Lung (tissue), 12 donors: ENCODE data around the gene ELK4. TPM values are rescaled to one million over a fixed set of nuclear protein-coding genes. Genes with fewer than 3 reads are reported as not detected.

Experiments
- ATAC-seq: fragments of 200-7000 bp; cut with Tn5 transposase; one replicate; pipeline ENCODE4 v1.9.1; 2020; ENCODE audit warnings: moderate number of reproducible peaks; ENCODE audit not compliant: insufficient read depth, low FRiP score
- DNase-seq, 3 donors: peaks; one replicate each; pipeline ENCODE4 v3.0.0-alpha.2; 2013 to 2017
- H3K27ac ChIP-seq, 2 donors: one replicate each; pipeline ENCODE4 v1.5.1; 2013; ENCODE audit warnings: mild to moderate bottlenecking in 2 of 2, moderate library complexity in 2 of 2, control low read depth in 1 of 2, inconsistent platforms in 1 of 2, low read depth in 1 of 2, low read length in 1 of 2
- H3K27me3 ChIP-seq, 3 donors: one replicate each; pipeline ENCODE4 v1.5.1; 2013; ENCODE audit warnings: low read length in 2 of 3; ENCODE audit not compliant: control insufficient read depth in 3 of 3, insufficient read depth in 3 of 3
- H3K36me3 ChIP-seq, 4 donors: one replicate each; pipeline ENCODE4 v1.5.1; 2013; ENCODE audit warnings: low read length in 4 of 4, mild to moderate bottlenecking in 1 of 4, moderate library complexity in 1 of 4; ENCODE audit not compliant: control insufficient read depth in 4 of 4, insufficient read depth in 4 of 4
- H3K4me1 ChIP-seq, 5 donors: one replicate each; pipeline ENCODE4 v1.5.1; 2013; ENCODE audit warnings: low read length in 5 of 5, mild to moderate bottlenecking in 2 of 5, moderate library complexity in 1 of 5; ENCODE audit not compliant: control insufficient read depth in 5 of 5, insufficient read depth in 5 of 5
- H3K4me3 ChIP-seq: one replicate; pipeline ENCODE4 v1.5.1; 2013; ENCODE audit warnings: mild to moderate bottlenecking, control low read depth, moderate library complexity
- H3K9ac ChIP-seq, 2 donors: one replicate each; pipeline ENCODE4 v1.5.1; 2013; ENCODE audit warnings: low read length in 2 of 2, control low read depth in 1 of 2; ENCODE audit not compliant: insufficient read depth in 1 of 2
- H3K9me3 ChIP-seq, 4 donors: one replicate each; pipeline ENCODE4 v1.5.1; 2013; ENCODE audit warnings: low read length in 3 of 4, mild to moderate bottlenecking in 1 of 4, moderate library complexity in 1 of 4; ENCODE audit not compliant: control insufficient read depth in 4 of 4, insufficient read depth in 3 of 4
- WGBS, 2 donors: extraction: QIAGEN DNeasy Blood & Tissue Kit; methylation state at CpG; one replicate each; pipeline ENCODE4 v1.1.7; 2013; 5-methylcytosine and 5-hydroxymethylcytosine counted together
- polyA plus RNA-seq, 2 donors: library from polyadenylated mRNA; stranded (reverse); fragments of 200-250 nt; gene quantifications; one replicate each; pipeline ENCODE4 v1.2.1, GENCODE V29; 2013
- total RNA-seq, 2 donors: library from RNA; depleted of rRNA in 1 of 2; stranded (reverse); fragments of >200 nt in 1 of 2; gene quantifications; one replicate each; pipeline ENCODE4 v1.2.1, GENCODE V29; 2014 to 2021
- TF ChIP-seq, protein P1 (sequence below): IDR thresholded peaks from 2 replicates; pipeline ENCODE4 v1.5.1; 2012; ENCODE audit warnings: mild to moderate bottlenecking; ENCODE audit errors: control extremely low read depth, extremely low read depth
- donor health status: control.
- donor health status: control.
- donor health status: Bipolar disorder and iron deficiency.
- donor health status: healthy.
- donor health status: DM: yes; HTN: yes; CAD: no.

The ELK4 gene
- total and polyA plus RNA-seq, 4 donors: 5.0 to 46.7 (median 17.8) TPM

DNA sequence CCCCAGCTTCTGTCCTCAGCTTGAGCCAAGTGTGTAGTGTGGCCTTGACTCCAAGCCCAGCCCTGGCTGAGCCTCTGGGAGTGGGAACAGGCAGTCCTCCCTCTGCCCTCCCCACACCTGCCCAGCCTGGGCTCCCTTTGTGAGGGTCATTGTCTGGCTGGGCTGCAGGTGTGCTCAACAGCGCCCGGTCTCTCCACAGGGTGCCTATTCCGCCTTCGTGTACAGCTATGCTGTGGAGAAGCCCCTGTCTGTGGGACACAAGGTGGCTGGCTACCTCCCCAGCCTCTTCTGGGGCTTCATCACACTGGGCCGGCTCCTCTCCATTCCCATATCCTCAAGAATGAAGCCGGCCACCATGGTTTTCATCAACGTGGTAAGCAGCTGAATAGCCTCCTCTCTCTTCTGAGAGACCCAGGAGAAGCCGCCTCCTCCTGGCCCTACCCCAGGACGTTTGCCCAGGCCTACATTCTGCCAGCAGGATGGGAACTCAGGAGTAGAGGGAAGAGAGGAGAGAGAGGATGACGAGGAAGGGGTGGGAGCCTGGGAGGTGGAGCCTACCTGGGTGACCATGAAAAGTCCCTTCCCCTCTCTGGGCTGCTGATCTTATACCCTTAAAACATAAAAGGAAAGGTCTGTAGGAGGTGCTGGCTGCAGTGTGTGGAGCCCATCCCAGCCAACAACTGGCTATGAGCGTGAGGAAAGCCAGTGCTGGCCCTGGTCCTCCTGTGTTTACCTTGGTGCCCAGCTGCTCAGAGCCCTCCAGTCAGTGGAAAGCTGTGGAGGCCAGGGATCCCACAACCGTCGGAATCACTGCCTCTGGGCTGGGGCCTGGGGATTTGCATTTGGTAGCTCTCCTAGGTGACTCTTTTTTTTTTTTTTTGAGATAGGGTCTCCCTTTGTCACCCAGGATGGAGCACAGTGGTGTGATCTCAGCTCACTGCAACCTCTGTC lies 45.7 kb downstream of the ELK4 start:
- Histone ChIP-seq H3K9me3 (no peaks in the 10 kb centered on the region), H3K4me1 (peaks cover 0 to 16% (median 5%) of the 10 kb centered on the region in 5 donors), H3K4me3 (no peak overlapping the region), H3K27me3 (no peaks in the 10 kb centered on the region), H3K9ac (no peak overlapping the region), H3K36me3 (no peaks in the 10 kb centered on the region), H3K27ac (no peak overlapping the region)
- DNase-seq (no peak), ATAC-seq (no peak)
- 89 to 90% methylated on average over 13 of the region's 13 CpGs for WGBS, 2 donors
- TF ChIP-seq, protein P1, sequence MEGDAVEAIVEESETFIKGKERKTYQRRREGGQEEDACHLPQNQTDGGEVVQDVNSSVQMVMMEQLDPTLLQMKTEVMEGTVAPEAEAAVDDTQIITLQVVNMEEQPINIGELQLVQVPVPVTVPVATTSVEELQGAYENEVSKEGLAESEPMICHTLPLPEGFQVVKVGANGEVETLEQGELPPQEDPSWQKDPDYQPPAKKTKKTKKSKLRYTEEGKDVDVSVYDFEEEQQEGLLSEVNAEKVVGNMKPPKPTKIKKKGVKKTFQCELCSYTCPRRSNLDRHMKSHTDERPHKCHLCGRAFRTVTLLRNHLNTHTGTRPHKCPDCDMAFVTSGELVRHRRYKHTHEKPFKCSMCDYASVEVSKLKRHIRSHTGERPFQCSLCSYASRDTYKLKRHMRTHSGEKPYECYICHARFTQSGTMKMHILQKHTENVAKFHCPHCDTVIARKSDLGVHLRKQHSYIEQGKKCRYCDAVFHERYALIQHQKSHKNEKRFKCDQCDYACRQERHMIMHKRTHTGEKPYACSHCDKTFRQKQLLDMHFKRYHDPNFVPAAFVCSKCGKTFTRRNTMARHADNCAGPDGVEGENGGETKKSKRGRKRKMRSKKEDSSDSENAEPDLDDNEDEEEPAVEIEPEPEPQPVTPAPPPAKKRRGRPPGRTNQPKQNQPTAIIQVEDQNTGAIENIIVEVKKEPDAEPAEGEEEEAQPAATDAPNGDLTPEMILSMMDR: no peak

DNA sequence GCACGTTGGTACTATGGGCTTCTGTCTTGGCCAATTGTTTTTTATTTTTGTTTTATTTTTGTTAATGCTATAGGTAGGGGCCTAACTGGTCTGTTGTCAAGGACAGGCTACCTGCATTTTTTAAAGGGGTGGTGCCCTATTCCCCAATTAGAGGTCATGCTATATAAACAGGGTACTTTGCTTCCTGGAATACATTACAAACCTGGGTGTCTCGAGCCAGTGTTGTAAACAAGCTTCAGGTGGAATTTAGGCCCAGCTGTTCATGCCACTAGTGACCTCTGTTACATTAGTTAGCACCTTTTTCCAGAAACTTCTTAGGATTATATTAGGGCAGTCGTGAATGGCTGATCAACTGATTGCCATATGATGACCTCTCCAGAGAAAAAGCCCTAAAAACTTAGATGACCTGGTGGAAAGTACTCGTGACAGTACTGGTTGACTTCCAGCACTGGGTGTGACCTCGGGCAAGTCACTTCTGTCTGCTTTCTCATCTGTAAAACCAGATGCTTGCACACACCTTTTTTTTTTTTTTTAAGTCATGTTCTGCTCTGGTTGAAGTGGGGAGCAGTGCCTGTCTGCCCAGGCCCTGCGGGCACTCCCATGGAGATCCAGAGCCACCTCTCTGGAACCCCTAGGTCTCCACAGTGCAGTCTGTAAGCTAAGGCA lies 46.5 kb downstream of the ELK4 start:
- DNase-seq: no peak
- no peak for ATAC-seq
- H3K9ac ChIP-seq: no peak overlapping the region
- TF ChIP-seq, protein P1: no peak
- WGBS, 2 donors: 72 to 85% methylated on average over 6 of the region's 6 CpGs
- no peak overlapping the region for H3K4me3 ChIP-seq
- H3K9me3 ChIP-seq: no peaks in the 10 kb centered on the region
- H3K36me3 ChIP-seq: no peaks in the 10 kb centered on the region
- no peak overlapping the region for H3K27ac ChIP-seq
- peaks cover 0 to 16% (median 5%) of the 10 kb centered on the region in 5 donors for H3K4me1 ChIP-seq
- no peaks in the 10 kb centered on the region for H3K27me3 ChIP-seq

DNA sequence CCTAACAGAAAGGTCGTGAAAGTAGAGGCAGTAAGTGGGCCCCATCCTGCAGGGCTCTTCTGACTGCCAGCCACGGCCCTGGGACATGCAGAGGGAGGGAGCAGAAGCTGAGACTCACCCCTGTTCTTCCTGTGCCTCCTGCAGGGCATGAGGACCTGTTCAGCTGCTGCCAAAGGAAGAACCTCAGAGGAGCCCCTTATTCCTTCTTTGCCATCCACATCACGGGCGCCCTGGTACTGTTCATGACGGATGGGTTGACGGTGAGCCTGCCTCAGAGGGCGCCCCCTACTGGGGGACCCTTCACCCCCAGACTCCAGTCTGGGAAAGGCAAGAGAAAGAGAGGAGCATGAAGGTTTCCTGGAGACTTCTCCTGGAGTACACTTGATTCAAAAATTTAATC lies 47.1 kb downstream of the ELK4 start:
- WGBS, 2 donors: 65 to 68% methylated on average over 7 of the region's 7 CpGs

More for the DNA sequence above, 47.1 kb downstream of the ELK4 start:
- TF ChIP-seq, protein P1: no peak
- Histone ChIP-seq H3K27ac (no peak overlapping the region), H3K4me3 (no peak overlapping the region), H3K9me3 (no peaks in the 10 kb centered on the region), H3K4me1 (peaks cover 0 to 16% (median 5%) of the 10 kb centered on the region in 5 donors), H3K36me3 (no peaks in the 10 kb centered on the region), H3K27me3 (no peaks in the 10 kb centered on the region), H3K9ac (no peak overlapping the region)
- DNase-seq: no peak
- no peak for ATAC-seq
